WERI-Rb-1 (cell line): ENCODE measurements around the gene DBN1.
"Not testable (repeated sequence)": the region's sequence is repeated elsewhere in the genome, so short reads cannot be mapped to it uniquely, and the experiment has no call there.

ENCODE experiments used
- DNase-seq: peaks from one replicate; pipeline ENCODE4 v3.0.0-alpha.2; 2020
- H3K27ac ChIP-seq: fragments of 250-450 bp; sonication (Bioruptor Pico); 2 replicates; pipeline ENCODE4 v1.5.1; 2020; ENCODE audit warnings: mild to moderate bottlenecking, moderate library complexity
- H3K27me3 ChIP-seq: fragments of 250-450 bp; sonication (Bioruptor Pico); 2 replicates; pipeline ENCODE4 v1.5.1; 2021; ENCODE audit warnings: mild to moderate bottlenecking, low read depth, moderate library complexity; ENCODE audit not compliant: insufficient read depth, severe bottlenecking
- H3K36me3 ChIP-seq: fragments of 250-450 bp; sonication (Bioruptor Pico); 2 replicates; pipeline ENCODE4 v1.5.1; 2020; ENCODE audit warnings: mild to moderate bottlenecking, moderate library complexity
- H3K4me3 ChIP-seq: 2 replicates; pipeline ENCODE4 v1.5.1; 2011; ENCODE audit warnings: low read depth, mild to moderate bottlenecking, control low read depth, low read length
- H3K9me3 ChIP-seq: fragments of 250-450 bp; sonication (Bioruptor Pico); 2 replicates; pipeline ENCODE4 v1.5.1; 2021; ENCODE audit warnings: mild to moderate bottlenecking, moderate library complexity; ENCODE audit not compliant: severe bottlenecking
- CTCF ChIP-seq: IDR thresholded peaks from 2 replicates; pipeline ENCODE4 v1.5.1; 2011; ENCODE audit warnings: low read depth, mild to moderate bottlenecking, control low read depth, inconsistent platforms, low read length

The DBN1 gene

GRCh38 chr5:177423671-177424070, 49.8 kb downstream of the DBN1 start:
- H3K9me3 ChIP-seq: no peaks in the 10 kb centered on the region
- TF ChIP-seq CTCF: no peak
- no peaks in the 10 kb centered on the region for H3K27me3 ChIP-seq
- no peak overlapping the region for H3K27ac ChIP-seq
- H3K36me3 ChIP-seq: no peaks in the 10 kb centered on the region
- no peak for DNase-seq
- no peak overlapping the region for H3K4me3 ChIP-seq

DNA sequence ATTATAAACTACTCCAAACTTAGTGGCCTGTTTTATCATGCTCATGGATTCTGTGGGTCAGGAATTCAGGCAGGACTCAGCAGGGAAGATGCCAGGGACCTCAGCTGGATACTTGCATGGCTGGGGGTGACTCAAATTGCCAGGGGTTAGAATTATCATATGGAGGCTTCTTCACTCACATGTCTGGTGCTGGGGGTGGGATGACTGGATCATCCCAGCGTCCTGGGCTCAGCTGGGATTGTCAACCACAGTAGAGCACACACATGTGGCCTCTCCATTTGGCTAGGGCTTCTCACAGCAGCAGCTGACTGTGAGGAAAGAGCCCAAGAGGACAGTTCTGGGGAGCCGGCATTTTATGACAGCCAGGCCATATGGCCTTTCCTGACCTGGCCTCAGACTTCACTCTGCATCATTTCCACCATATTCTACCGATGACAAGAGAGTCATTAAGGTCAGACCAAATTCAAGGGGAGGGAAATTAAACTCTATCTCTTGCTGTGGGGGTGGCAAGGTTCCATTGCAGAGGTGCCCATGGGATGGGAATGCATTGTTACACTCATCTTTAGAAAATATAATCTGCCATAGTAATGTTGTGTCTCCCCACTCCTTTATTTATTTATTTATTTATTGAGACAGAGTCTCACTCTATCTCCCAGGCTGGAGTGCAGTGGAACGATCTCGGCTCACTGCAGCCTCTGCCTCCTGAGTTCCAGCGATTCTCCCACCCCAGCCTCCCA, 52.2 kb downstream of the DBN1 start:
- Histone ChIP-seq H3K9me3 (no peaks in the 10 kb centered on the region), H3K36me3 (no peaks in the 10 kb centered on the region), H3K27ac (no peak overlapping the region), H3K4me3 (no peak overlapping the region), H3K27me3 (no peaks in the 10 kb centered on the region)
- TF ChIP-seq CTCF: no peak
- no peak for DNase-seq

DNA sequence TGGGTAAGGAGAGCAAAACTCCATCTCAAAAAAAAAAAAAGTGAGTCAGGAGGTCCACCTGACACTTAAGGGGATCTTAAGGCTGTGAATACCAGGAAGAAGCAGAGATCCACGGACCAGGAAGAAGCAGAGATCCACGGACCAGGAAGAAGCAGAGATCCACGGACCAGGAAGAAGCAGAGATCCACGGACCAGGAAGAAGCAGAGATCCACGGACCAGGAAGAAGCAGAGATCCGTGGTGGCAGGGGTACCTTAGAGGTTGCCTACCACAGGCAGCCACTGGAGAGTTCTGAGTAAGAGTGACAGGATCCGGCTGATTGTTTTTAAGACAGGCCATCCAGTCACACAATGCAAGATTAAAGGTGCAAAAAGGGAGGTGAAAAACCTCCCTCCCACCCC, 53.0 kb downstream of the DBN1 start:
- H3K9me3 ChIP-seq, H3K27me3 ChIP-seq, H3K4me3 ChIP-seq, H3K27ac ChIP-seq, H3K36me3 ChIP-seq, DNase-seq: not testable (repeated sequence)

DNA sequence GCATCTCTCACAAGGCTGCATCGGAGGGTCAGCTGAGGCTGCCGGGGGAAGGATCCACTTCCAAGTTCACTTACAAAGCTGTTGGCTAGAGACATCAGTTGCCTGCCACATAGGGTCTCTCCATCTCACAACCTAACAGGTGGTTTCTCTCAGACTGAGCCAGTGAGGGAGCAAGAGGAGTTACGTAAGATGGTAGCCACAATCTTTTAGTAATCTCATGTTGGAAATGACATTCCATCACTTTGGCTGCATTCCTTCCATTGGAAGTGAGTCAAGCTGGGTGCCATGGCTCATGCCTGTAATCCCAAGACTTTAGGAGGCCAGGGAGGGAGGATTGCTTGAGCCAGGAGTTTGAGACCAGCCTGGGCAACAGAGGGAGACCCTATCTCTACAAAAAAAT, 54.4 kb downstream of the DBN1 start:
- TF ChIP-seq CTCF: no peak
- no peaks in the 10 kb centered on the region for H3K36me3 ChIP-seq

DNA sequence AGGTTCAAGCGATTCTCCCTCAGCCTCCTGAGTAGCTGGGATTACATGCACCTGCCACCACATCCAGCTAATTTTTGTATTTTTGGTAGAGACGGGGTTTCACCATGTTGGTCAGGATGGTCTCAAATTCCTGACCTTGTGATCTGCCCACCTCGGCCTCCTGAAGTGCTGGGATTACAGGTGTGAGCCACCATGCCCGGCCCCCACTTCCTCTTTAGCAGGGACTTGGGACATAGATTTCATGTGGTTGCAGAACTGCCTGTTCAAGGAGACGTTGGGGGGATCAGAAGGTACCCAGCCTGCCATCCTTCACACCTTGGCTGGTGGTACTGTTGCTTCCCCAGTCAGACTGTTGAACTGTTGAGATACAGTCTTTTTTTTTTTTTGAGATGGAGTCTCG, 56.4 kb downstream of the DBN1 start:
- not testable (repeated sequence) for H3K9me3 ChIP-seq, H3K36me3 ChIP-seq, H3K4me3 ChIP-seq, H3K27ac ChIP-seq, H3K27me3 ChIP-seq, DNase-seq

More for the DNA sequence above, 54.4 kb downstream of the DBN1 start:
- no peak for DNase-seq
- no peaks in the 10 kb centered on the region for H3K9me3 ChIP-seq
- no peak overlapping the region for H3K4me3 ChIP-seq
- H3K27me3 ChIP-seq: no peaks in the 10 kb centered on the region
- no peak overlapping the region for H3K27ac ChIP-seq

DNA sequence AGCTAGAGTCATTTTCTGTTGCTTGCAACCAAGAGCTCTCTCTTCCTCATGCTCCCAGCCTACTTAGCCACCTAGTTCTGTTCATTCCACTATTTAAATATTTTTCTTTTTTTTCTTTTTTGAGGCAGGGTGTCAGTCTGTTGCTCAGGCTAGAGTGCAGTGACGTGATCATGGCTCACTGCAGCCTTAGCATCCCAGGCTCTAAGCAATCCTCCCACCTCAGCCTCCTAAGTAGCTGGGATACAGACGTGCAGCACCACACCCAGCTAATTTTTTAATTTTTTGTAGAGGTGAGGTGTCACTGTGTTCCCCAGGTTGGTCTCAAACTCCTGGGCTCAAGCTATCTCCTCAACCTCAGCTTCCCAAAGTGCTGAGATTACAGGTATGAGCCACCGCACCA, 59.0 kb downstream of the DBN1 start:
- Histone ChIP-seq H3K4me3 (no peak overlapping the region), H3K9me3 (no peaks in the 10 kb centered on the region), H3K27me3 (no peaks in the 10 kb centered on the region), H3K36me3 (no peaks in the 10 kb centered on the region), H3K27ac (no peak overlapping the region)
- DNase-seq: no peak
- no peak for TF ChIP-seq CTCF

- no peak overlapping the region for H3K4me3 ChIP-seq
- no peak for TF ChIP-seq CTCF
- DNase-seq: no peak
- H3K27me3 ChIP-seq: no peaks in the 10 kb centered on the region
- H3K9me3 ChIP-seq: no peaks in the 10 kb centered on the region
- no peaks in the 10 kb centered on the region for H3K36me3 ChIP-seq
- H3K27ac ChIP-seq: no peak overlapping the region
These were observed 60.7 kb downstream of the DBN1 start for GRCh38 chr5:177412603-177413233.
